NCI-H146 (cell line): ENCODE measurements around the gene RPL22.

ENCODE experiments used
- DNase-seq: peaks from one replicate; lab custom pipeline; 2025; lab: John Stamatoyannopoulos, UW

Gene RPL22

DNA sequence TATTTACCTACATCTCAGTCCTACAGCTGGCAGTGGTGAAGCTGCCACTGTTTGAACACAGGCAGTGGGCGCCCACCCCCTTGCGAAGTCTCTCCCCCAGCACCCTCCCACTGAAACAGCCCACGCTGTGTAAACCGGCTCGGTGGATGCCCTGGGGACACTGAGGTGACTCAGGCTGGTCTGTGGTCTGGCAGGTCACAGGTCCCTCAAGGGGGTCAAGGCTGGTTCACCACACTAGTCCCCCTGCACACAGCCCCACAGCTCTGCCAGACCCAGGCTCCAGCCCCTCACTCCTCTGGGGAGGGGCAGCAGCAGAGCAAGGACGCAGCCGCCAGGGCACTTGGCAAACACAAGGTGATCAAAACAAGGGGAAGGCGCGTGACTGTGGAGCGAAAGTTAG, 26.8 kb downstream of the RPL22 start:
- DNase-seq = no peak

DNA sequence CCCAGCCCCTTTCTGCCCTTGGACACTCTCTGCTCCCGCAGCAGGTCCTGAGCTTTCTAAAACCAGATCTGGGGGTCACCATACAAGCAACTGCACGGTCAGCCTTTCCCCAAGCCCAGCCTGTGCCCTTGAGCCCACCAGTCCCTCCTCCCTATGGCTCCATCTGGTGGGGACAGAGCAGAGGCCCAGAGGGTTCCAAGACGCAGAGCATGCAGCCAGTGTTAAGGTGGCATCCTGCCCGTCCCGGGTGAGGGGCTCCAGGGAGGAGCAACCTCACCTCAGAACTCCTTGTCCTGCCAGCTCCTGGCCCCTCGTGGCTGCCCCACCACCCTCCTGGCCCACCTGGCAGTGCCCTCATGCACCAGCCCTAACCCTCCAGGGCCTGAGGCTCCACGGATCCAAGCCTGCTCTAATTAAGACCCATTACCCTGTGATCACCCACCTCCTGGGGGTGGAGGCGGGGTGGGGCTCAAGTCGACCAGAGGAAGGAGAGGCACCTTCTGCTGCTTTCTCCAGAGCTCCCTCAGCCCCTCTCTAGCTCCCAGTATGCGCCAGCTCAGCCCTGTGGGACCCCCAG, 27.8 kb downstream of the RPL22 start:
- peak; percentile 13 for DNase-seq

DNA sequence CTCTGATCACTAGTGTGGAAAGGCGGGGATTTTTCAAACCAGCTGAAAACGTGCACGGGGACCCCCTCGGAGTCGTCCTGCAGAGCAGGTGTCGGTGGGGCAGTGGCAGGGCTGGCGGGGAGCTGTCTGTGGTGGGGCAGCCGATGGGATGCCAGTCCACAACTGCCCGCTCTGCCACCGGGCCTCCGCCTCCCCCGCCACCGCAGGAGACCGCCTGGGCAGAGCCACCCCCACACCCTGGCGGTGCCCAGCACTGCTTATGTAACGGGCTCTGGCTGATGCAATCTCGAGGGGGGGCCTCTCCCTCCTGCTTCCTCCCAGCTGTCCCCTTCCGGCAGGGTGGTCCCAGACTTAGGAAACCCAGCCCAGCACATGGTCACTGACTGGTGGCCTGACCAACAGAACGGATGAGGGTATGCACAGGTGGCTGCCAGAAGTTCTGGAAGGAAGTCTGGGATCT, 28.6 kb downstream of the RPL22 start:
- no peak for DNase-seq

DNA sequence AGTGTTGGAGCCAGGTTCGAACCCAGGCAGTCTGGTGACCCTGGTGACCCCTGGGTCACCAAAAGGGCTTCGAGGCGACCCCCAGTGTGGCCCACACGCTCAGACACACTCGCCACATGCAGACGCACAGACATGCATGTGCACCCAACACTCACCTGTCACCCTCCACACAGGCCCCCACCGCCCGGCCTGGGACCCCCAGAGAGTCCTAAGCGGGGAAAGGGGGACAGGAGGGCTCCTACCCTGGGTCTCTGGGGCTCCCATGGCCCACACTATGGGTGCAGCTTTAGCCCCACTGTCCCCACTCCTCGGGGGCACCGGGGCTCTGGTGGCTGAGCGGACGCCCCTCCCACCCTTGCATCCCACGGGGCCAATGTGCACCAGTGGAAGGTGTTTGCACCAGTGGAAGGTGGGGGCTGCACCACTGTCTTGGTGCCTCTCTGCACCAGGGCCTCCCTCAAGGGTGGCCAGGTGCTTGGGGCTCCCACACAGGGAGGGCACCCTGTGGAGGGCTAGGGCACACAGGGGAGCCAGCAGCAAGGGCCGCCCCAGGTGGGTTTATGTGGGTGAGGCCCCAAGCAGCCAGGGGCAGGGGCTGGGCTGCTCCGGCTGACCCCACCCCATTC, 29.2 kb downstream of the RPL22 start:
- DNase-seq = no peak

DNA sequence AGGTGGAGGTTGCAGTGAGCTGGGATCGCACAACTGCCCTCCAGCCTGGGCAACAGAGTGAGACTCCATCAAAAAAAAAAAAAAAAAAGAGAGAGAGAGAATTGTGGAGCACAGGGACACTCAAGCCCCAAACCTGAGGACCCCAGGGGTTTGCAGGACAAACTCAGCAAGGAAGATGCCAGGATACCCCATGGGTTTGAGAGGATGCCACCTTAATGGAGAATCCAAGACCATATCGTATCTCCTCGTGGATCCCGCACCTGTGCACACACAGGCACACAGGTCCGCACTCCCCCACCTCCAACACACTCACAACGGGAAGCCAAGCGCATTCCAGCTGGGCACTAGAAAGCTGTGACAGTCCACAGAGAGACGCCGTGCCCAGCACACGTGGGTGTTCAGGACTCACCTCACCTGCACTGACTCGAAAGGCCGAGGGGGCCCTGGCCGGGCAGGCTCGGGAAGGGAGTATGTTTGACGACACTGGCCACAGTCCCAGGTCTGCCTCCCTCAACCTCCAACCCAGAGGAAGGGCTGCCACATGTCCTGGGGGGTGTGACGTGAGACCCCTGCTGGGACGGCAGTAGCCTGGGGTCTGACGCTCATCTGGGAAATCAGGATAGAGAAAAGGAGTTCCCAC, 30.3 kb downstream of the RPL22 start:
- peak; percentile 12 for DNase-seq

DNA sequence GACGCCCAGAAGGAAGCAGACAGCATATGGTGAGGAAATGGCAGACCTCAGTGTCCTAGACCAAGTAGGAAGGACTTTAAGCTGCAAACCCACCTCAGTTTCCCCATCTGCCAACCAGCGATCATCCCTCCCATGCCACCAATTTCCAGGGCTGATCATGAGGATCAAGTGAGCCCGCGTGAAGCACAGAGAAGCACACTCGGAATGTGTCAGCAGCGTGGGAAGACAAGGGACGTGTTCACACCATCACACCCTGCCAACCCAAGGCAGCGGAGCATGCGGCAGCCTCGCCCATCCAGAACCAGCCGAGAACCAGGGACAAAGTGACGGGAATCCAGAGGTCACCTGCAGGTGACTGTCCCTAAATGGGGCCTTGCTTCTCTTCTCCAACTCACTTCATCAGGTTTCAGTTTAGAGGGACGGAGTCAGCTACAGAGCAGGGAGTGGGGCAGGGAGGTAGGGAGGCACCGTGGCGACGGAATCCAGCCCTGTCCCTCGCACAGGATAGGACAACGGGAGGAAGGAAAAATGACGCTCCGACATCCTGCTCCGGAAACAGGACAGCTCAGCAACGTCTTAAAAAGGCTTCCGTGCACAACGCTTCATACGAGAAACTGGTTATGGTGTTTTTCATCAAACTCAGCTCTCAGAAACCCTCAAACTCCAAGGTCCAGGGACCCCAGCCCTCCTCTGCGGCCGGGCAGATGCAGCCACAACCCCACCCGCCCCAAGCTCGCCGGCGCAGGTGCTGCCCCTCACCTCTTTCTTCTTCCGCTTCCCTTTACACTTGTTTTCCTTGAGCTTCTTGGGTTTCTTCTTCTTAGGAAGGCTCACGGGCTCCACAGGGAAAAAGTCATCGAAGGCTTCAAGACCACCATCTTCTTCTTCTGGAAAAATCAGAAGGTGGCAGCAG, 31.7 kb downstream of the RPL22 start:
- DNase-seq = no peak

DNA sequence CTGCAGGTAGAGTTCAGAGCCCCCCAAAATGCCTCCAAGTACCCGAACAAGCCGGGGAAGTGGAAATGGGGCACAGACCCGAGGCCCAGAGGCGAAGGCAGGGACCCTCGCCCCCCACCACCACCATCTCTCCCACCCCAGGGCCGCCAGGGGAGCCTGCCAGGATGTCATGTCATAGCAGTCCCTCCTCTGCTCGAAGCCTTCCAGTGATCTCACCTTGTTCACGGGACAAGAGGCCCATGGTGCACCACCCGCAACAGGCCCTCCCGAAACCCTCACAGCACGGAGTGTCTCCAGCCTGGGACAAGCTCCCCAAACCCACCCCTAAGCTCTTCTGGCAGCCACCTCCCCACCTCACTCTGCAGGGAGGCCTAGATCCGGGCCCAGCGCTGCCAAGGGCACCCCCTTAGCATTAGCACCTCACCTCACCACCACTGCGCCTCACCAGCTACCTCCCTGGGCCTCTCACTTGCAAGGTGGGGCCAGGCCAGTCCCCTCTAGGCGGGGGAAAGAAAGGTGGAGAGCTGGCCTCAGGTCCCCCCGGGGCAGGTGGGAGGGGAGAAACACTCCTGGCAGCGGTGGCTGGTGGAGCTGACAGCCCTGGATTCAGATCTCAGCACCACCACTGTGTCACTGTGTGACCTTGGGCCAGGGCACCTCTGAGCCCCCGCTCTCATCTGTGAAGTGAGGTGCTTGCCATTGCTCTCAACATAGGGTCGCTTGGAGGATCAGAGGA, 32.6 kb downstream of the RPL22 start:
- DNase-seq = no peak

DNA sequence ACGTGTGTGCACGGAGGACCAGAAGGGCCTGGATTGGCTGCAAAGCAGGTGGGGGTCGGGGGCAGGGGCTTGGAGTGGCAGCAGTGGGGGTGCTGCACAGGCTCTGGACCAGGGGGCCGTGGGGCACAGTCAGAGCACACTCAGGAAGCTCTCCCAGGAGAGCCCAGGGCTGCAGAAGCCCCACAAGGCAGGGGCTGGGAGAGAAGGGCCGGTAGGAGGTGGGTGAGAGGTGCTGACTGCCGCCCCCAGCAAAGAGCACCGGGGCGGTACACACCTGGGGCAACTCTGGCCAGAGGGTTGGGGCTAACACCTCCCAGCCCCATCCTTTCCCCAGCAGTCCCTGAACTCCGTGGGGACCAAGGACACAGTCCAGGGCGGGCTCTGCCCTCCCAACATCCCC, 33.2 kb downstream of the RPL22 start:
- no peak for DNase-seq

DNA sequence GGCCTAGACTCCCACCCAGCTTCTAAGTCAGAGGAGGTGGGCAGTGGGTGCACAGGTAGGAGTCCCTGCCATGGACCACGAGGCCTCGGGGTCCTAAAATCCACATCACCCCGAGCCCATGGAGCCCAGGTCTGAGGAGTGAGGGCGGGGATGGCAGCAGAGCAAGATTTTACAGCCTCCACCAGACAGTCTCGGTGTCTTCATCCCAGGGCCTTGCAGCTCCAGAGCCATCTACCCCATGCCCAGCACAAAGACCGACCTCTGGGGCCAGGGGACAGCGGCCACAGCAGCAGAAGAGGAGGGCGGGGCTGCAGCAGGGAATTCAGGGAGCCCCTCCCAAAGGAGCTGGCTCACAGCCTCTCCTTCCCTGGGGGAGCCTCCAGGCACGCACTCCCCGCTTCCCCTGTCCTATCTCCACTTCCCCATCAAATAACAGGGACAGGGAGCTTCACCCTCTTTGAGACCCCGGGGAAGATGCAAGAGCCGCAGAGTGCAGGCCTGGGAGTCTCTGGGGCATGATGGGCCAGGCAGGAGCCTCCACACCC, 33.9 kb downstream of the RPL22 start:
- no peak for DNase-seq

DNA sequence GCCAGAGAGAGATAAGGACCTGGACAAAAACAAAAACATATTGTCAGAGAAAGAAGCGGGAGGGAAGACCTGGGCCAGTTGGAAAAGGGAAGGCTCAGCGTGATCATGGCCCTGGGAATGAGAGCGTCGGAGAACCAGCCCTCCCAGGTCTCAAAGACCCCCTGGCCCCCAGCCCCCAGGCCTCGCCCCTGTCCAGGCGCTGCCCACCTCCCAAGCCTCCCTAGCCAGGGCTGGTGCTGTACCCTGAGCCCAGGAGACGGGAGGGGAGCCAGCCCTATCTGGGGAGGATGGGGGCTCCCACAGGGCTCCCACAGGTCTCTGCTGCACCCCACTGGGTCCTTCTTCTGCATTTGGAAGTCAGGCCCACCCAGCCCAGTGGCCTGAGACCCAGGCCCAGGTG, 34.4 kb downstream of the RPL22 start:
- DNase-seq = no peak

DNA sequence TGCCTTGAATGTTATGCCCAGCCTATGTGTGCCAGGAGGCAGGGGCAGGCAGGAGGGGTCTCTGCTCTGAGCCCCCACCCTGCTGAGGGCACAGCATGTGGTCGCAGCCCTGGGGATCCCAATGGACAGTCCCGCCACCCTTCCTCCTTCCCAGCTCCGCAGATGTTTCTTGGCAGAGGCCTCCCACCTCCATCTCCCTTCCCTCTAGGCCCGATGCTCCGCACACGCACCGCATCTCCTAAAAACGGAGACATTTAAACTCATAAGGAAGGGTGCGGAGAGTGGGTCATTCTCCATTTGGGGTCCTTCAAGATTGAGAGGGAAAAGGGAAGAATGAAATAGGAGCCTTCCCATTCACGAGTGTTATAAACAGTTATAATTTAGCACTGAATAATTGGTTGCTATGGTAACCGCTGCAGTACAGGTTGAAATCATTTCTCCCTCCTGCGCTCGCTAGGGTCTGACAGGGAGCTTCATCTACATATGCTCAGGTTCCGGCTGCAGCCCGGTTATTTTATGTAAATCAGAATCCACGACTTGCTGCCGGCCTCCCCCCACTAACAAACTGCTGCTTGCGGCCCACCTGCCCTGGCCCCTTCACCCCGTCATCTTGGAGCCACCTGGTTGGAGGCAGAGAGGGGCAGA, 35.3 kb downstream of the RPL22 start:
- DNase-seq = no peak

DNA sequence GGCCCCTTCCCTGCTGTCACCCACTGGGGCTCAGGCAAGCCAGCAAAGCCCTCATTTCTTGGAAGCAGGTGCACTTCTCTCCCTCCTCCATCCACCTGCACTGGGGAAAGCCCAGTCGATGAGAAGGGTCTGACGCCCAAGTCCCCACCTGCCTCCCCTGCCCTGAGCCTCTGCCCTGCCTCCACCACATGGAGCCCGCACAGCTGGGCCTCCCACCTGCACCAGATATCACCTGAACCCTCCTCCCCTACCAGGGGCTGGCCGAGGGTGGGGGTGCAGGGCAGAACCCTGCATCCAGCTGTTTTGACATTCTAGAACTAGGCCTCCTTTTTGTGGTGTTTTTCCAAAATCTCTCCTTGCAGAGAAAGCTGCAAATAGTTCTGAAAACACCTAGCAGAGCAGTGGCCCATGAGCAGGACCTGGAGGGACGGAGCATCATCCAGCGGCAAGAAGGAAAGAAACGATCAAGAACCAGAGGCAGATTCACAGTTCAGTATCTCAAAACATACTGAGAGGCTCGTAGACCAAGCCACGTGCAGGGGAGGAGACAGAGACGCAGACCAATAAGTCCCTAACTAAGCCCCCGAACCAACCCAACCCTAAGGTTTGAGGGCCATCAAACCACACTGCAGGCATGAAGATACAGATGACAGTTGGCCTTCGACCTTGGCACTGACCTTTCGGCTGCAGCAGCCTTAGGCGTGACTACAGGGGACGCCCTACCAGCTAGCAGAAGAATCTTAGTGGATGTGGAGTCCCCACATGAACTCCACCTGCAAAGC, 36.0 kb downstream of the RPL22 start:
- peak; percentile 17 for DNase-seq

DNA sequence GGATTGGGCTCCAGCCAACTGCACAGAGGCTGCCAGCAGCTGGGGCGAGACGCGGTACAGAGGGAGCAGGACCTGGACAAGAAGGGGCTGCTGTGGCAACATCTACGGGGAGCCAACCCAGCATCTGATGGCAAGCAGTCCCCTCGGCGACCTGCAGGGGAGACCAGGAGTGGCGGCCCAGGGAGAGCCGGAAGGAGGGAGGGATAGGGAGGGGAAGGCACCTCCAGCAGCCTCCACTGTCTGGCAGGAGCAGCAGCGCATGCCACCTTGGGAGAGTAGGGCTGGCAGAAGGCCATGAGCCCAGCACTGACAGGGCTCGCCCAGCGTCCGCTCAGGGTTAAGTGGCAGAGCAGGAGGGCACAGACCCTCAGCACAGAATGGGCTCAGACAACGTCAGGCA, 36.6 kb downstream of the RPL22 start:
- DNase-seq = no peak

DNA sequence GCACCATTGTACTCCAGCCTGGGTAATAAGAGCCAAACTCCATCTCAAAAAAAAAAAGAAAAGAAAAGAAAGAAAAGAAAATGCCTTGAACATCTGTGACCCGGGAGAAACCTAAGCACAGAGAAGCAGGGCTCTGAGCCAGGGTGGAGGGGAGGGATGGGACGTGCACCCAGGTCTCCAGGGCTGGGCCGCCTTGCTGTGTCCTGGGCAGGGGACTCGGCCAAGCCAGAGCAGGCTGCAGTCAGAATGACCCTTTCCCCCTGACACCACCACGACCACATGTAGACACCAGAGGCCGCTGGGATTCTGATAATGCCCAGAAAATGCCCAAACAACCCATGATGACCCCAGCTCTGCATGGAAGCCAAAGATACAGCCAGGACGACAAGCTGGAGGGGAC, 37.1 kb downstream of the RPL22 start:
- DNase-seq = no peak

DNA sequence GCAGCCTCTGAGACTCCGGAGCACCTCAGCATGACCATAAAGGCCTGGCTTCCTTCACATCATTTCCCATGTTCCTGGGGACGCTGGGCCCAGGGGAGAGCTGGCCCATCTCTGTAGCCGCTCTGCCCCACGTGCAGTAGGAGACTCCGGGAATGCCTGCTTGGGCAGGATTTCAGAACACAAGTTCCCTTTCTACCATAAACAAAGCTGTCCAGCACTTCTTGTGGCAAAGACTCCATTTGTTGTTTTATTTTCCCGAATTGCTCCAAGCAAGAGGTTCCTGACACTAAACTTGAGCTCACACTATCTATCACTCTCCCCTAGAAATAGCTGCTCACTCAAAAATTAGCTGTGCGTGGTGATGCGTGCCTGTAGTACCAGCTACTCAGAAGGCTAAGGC, 41.2 kb downstream of the RPL22 start:
- no peak for DNase-seq

DNA sequence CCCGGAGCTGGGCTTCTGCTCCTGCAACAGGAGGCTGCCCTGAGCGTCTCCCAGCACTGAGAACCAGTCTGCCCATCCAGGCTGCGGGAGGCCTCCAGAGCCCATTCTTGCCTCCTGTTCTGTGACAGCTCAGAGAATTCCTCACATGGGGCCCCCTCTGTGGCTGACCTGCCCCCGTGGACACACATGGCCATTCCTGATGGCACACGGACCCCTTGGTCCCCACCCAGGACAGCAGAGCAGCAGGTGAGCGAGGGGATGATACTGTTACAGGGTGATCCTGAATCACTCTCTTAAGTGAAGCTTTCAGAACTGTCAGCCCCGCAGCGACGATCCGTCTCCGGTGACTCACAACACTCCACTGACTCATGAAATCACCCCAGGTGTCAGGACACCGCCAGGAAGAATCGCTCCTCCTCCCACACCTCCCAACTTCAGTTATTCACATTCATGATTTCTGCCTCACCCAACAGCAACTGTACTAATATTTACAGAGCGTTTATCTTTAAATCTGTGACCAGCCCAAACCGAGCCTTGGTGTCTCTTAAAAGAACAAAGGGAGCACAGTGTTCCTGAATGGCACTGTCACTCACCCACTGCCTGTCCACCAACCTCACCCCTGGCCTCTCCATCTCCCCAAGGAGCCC, 41.7 kb downstream of the RPL22 start:
- DNase-seq = peak; percentile 85

DNA sequence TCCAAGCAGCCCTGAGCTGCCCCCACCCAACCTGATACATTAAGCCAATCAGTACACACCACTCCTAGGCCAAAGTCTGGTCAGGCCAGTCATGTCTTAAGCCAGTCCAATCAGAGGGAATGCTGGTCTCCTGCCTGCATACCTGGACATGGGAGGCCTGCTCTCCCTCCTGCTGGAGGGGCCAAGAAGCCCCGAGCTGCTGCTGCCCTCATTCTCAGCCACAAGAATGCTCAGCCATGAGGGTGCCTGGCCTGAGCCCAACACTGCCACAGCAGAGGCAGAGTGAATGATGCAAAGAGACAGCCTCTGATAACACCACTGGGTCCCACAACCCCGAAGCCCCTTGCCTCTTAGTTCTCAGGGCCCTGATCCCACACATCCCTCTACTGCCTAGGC, 42.3 kb downstream of the RPL22 start:
- DNase-seq = no peak

DNA sequence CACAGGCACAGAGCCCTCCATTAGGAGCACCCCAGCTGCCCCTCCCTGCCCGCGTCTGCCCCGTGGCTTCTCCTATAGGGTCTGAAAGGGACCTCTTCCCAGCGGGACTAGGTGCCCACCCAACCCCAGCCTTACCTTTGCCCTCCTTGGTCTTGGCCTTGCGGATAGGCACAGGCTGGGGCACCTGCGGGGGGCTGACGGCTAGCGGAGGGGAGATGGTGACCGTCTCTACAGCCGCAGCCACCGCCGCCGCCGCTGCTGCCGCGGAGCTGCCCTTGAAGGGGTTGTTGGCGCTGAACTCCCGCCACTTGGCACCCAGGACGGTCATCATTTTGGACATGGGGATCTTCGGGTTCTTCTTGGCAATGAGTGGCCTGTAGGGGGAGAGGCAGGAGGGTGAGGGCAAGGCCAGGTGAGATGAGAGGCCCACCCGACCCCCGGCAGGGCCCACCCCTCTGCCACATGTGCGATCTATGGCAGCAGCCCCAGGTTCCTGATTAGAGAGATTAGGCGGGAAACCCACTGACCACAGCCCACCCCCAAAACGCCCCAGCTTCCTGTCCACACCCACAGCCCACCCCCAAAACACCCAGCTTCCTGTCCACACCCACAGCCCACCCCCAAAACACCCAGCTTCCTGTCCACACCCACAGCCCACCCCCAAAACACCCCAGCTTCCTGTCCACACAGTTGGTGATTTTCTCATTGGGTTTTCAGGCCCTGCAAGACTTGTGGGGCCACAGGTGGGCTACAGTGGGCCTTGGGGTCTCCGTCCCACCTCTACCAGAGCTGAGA, 44.7 kb downstream of the RPL22 start:
- no peak for DNase-seq

DNA sequence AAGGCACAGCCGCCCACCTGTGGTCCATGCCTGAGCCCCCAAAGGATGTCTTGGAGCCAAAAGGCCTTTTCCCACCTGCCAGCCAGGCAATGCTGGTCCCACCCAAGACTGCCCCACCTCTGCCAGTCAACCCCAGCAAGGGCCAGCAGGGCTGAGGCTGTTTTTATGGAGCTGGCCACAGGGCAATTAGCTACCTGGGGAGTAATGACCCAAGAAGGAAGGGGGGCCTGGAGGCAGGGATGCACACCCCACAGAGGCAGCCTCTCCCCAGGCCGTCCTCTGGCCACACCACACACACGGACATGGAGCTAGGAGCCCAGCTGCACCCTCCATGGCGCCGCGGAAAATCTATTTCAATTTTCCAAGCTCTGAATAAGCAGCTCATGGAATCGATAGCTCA, 46.5 kb downstream of the RPL22 start:
- DNase-seq = peak; percentile 81
